ENCODE data around the gene LRTM2.

The LRTM2 gene

GRCh38 chr12:1830981-1831963 is 10.9 kb downstream of the LRTM2 start:
- peak; percentile 83 for DNase-seq

DNA sequence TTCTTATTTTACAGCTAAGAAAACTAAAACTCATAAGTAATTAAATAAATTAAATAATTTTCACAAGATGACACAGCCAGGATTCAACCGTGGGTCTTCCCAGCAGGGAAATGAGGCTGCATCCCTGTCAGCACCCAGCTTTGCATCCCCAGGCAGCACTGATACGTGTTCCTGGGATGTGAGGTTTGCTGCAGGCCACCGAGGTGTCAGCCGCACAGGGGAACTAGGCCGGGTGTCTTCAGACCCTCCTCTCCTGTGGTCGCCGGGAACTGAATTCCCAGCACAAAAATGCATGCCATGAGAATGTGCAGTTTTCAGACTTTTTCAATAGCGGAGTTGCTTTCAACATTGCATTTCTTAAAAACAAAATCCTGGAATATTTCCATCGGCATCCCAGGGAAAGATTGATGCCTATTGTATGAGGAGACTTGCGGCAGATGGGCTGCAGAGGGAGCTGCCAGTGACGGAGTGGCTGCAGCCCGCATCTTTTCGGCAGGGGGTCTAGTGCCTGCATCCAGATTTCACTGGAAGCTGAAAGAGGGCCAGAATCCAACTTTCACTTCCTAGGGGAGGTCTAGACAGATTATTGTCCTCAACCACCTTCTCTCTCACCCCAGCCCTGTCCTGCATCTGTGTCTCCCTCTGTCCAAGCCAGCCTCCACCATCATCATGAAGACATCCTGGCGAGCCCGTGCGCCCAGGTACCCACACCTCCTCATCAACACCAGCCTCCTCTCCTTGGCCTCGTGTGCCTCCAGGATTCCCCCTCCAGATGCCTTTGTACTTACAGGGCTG is 12.6 kb downstream of the LRTM2 start:
- no peak for DNase-seq

- DNase-seq, result no peak
Observed at GRCh38 chr12:1833596-1834028, 13.2 kb downstream of the LRTM2 start.

GRCh38 chr12:1834186-1834925 is 14.0 kb downstream of the LRTM2 start:
- DNase-seq, result no peak

DNA sequence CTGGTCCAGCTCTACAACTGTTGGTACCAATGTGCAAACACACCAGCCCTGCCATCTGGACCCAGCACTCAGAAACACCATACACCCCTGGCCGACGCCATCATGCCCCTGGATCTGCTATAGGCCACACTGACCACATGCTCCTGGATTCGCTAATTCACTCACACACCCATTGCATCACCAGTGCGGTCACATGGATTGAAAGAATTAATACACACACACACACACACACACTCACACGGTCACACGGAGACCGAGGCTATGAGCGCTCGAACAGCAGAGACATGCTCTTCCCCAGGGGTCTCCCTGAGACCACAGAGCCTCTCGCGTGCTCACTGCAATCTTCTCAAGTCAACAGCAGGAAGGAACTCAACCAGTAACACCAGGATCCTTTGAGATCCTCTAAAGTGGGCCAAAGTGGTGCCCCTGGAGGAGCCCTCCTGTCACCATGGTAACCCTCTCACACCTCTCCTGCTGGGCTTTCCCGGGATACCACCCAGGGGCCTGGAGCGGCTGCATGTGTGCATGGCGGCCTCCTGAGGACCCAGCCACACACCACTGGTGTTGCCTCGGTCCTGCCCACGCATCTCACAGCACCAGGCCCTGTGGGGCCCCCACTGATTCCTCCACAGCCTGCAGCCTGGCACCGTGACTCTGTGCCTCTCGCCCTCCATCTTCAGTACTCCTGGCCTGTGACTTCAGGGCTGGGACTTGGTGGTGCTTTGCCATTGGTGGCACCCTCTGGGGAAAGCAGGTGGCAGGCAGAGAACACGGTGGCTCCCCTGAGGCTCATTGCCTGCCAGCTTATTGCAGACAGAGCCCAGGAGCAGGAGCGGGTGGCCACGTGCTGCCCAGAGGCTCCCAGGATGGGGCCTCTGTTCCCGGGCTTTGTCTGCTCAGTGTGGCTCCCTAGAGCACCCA is 15.1 kb downstream of the LRTM2 start:
- DNase-seq, result no peak

GRCh38 chr12:1836241-1836803 is 16.0 kb downstream of the LRTM2 start:
- no peak for DNase-seq

GRCh38 chr12:1836854-1837421 is 16.6 kb downstream of the LRTM2 start:
- no peak for DNase-seq

- no peak for DNase-seq
Observed at GRCh38 chr12:1837541-1838204, 17.3 kb downstream of the LRTM2 start.

DNA sequence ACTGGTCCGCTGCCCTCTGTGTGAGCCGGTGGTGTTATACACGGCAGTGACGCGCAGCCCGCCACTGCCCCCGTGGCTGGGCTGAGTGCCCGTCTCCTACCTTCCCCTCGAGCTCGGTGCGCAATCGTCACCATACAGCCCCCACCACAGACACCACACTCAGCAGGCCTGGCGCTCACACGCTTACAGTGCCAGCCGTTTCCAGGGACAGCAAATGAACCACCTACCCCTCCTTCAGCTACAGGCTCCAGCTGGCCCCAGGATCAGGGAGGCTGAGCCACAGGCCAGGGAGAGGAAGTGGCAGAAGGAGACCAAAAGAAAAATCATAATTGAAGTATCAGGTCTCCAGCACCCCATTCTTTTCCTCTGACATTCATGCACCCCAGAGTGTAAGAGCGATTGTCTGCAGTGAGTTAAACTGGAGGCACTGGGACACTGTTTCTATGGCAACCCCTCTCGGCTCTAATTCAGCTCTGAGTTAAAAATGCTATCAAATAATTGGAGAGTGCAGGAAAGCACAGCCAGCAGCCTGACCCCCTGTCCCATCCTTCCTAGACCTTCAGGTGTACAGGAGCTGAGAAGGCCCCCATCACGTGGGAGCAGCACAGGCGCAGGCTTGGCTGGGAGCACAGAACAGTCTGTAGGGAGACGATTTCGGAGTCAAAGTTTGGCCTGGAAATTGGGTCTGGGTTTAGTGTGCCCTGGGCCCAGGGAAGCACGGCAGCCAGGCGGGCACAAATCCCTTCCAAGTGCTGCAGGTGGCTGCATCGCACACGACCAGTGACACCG is 18.0 kb downstream of the LRTM2 start:
- no peak for DNase-seq

DNA sequence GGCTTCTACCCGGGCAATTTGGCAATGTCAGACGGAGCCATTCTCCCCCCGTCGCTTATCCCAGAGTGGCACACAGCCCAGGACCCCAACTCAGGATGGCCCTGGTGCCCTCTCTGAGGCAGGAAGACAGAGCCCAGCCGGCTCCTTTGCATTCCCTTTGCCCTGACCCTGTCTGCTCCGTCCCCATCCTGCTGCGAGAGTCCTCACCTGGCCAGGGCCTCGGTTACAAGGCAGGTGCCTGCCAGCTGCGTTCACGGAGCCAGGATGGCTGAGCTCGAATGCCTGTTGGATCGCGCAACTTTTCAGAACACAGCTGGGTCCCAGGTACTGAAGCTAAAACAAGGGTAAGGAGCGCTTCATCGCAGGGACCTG is 18.6 kb downstream of the LRTM2 start:
- DNase-seq, result no peak

GRCh38 chr12:1839464-1839863 is 19.1 kb downstream of the LRTM2 start:
- no peak for DNase-seq

- DNase-seq, result no peak
Observed at GRCh38 chr12:1839956-1840951, 19.9 kb downstream of the LRTM2 start.

- no peak for DNase-seq
Observed at GRCh38 chr12:1840981-1841425, 20.6 kb downstream of the LRTM2 start.

GRCh38 chr12:1841586-1842182 is 21.3 kb downstream of the LRTM2 start:
- no peak for DNase-seq

GRCh38 chr12:1842183-1842904 is 22.0 kb downstream of the LRTM2 start:
- no peak for DNase-seq

- no peak for DNase-seq
Observed at GRCh38 chr12:1842905-1843640, 22.7 kb downstream of the LRTM2 start.

DNA sequence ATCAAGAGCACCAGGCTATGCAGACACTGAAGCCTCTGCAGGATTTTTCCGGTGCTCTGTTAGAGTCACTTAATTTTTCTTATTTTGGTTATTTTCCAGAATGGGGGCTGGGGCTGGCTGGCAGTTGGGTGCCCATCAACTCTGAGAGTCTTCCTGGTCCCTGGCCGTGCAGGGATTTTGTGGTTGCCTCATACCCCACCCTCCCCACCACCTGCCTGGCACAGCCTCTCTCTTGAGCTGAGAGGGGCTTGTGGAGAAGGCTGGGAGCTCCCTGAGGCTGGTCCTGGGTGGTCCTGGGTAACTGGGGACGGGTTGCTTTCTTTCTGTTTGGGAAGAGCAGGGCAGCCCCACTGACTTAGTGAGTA is 23.3 kb downstream of the LRTM2 start:
- no peak for DNase-seq

Data from right hindlimb (tissue), 1 donor.